Activated CD4-positive, alpha-beta memory T cell treated with anti-CD3 and anti-CD28 coated beads for 36 hours (primary cell): ENCODE data around the gene TPM2. TPM values are rescaled to one million over a fixed set of nuclear protein-coding genes. Genes with fewer than 3 reads are reported as not detected.

Source experiments
- CTCF ChIA-PET: fragments of 350-600 bp; sonication (Branson Sonifier 250); formaldehyde crosslinking; loops from one replicate; lab custom pipeline; 2021; ENCODE audit warnings: antibody characterized with exemption, inconsistent platforms; lab: Charles Lee
- POLR2A ChIA-PET: fragments of 350-600 bp; sonication (Branson Sonifier 250); formaldehyde crosslinking; loops from one replicate; lab custom pipeline; 2021; ENCODE audit warnings: antibody characterized with exemption; lab: Charles Lee
- DNase-seq: peaks from one replicate; pipeline ENCODE4 v3.0.0-alpha.2; 2020
- H3K27ac Mint-ChIP-seq: one replicate; pipeline ENCODE4 v1.8.0; 2021; ENCODE audit warnings: mixed read lengths
- H3K27me3 Mint-ChIP-seq: one replicate; pipeline ENCODE4 v1.8.0; 2021; ENCODE audit warnings: mixed read lengths
- H3K36me3 Mint-ChIP-seq: one replicate; pipeline ENCODE4 v1.8.0; 2021; ENCODE audit warnings: mixed read lengths
- H3K4me1 Mint-ChIP-seq: one replicate; pipeline ENCODE4 v1.8.0; 2021; ENCODE audit warnings: low read depth, mixed read lengths
- H3K4me3 Mint-ChIP-seq: one replicate; pipeline ENCODE4 v1.8.0; 2021; ENCODE audit warnings: mild to moderate bottlenecking, mixed read lengths
- H3K9me3 Mint-ChIP-seq: one replicate; pipeline ENCODE4 v1.8.0; 2021; ENCODE audit warnings: mixed read lengths
- intact Hi-C: fragments of 100-400 bp; cut with micrococcal nuclease; formaldehyde crosslinking; loops from one replicate; pipeline ENCODE4 v1.15.1; 2023
- total RNA-seq, 2 experiments: library from RNA; stranded (reverse); gene quantifications; one replicate each; pipeline ENCODE4 v1.2.3, GENCODE V29; 2021

Gene TPM2
- total RNA-seq, 2 experiments from 2014 or later: 3.9 to 5.3 TPM

DNA sequence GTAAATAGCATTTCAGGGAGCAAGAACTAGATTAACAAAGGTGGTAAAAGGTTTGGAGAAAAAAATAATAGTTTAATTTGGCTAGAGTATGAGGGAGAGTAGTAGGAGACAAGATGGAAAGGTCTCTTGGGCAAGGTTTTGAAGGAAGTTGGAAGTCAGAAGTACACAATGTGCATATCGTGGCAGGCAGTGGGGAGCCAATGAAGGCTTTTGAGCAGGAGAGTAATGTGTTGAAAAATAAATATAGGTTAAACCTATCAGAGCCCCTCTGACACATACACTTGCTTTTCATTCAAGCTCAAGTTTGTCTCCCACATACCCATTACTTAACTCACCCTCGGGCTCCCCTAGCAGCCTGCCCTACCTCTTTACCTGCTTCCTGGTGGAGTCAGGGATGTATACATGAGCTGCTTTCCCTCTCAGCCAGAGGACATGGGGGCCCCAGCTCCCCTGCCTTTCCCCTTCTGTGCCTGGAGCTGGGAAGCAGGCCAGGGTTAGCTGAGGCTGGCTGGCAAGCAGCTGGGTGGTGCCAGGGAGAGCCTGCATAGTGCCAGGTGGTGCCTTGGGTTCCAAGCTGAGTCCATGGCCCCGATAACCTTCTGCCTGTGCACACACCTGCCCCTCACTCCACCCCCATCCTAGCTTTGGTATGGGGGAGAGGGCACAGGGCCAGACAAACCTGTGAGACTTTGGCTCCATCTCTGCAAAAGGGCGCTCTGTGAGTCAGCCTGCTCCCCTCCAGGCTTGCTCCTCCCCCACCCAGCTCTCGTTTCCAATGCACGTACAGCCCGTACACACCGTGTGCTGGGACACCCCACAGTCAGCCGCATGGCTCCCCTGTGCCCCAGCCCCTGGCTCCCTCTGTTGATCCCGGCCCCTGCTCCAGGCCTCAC lies 16.3 kb downstream of the TPM2 start, which contains the start of gene CA9:
Gene CA9 (plus strand): TSS at position 797 of the 893 bp plus-strand sequence. CDS start 32 bp downstream, at position 829.
- POLR2A ChIA-PET: no interaction called here
- Mint-ChIP-seq H3K4me1 (peaks cover 4% of the 10 kb centered on the region), H3K4me3 (no peak within 1 kb of the TSS), H3K9me3 (no peaks in the 10 kb centered on the region), H3K36me3 (no peaks in the 10 kb centered on the region), H3K27me3 (peaks cover 9% of the 10 kb centered on the region), H3K27ac (no peak within 1 kb of the TSS)
- no peak for DNase-seq
- CTCF ChIA-PET: interaction anchor here (0.9 to 1.8 kb wide), 3 partner anchors 15 to 62 kb away, joined by 4 to 5 read pairs (median 5); partner anchors contain the start of genes CCDC107 and RMRP
- intact Hi-C loops: no loop called here

DNA sequence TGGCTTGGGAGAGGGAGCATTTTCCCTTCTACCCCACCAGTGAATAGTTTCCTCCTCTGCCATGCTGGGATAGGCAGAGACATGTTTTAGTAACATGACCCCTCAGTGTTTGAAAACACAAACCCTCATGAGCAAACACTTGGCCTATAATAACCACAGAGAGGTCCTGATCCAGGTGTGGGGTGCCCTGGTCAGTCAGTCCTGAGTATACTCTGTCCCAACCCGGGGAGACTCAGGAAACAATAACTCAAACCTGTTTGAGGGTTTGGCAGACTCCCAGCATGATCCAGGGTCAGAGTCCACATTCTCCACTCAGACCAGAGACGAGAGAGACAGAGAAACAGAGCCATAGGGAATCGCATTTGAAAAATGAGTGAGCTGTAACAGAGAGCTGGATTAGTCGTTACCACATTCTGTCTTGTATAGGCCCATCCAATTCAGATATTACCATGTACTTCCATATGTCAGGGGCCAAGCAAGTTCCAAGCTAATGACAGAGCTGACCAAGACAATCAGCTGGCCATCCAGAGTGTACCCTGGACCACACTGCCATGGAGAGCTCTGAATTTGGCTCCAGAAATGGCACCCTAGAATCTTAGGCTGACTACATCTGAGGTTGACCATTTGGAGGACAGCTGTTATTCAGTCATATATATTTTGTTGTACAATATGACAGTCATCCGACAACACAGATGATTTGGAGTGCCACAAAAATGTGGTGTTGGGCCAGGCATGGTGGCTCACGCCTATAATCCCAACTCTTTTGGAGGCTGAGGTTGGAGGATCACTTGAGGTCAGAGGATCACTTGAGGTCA lies 20.2 kb downstream of the TPM2 start:
- Mint-ChIP-seq H3K27me3 (peaks cover 3% of the 10 kb centered on the region), H3K27ac (no peak overlapping the region), H3K9me3 (no peaks in the 10 kb centered on the region), H3K36me3 (no peaks in the 10 kb centered on the region), H3K4me3 (no peak overlapping the region), H3K4me1 (peaks cover 11% of the 10 kb centered on the region)
- no peak for DNase-seq
- ChIA-PET CTCF (interaction anchor here (0.7 to 3.2 kb wide), 5 partner anchors 11 to 163 kb away, joined by 3 to 14 read pairs (median 4); partner anchors contain the start of genes CCDC107 and RMRP), POLR2A (interaction anchor here (1.1 kb wide), 1 partner anchor 11 kb away, joined by 3 read pairs; the partner anchor contains the start of gene CCDC107)
- intact Hi-C loops: no loop called here

DNA sequence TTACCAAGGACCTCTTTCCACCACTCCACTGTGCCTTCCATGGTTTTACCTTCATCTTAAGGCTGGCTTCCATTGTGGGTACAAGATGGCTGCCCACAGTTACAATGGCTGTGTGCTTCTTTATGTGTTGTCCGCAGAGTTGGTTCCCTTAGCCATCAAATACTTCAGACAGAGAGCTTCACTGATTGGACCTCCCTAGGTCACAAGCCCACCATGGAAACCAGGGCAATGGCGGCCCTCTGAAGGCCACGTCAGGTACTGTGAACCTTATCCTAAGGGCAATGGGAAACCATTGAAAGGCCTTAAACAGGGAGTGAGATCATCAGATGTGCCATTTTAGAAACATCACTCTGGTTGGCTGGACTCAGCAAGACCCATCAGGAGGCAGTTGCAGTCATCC lies 21.8 kb downstream of the TPM2 start:
- Mint-ChIP-seq H3K9me3 (no peaks in the 10 kb centered on the region), H3K27ac (no peak overlapping the region), H3K27me3 (no peaks in the 10 kb centered on the region), H3K36me3 (peaks cover 5% of the 10 kb centered on the region), H3K4me3 (no peak overlapping the region), H3K4me1 (peaks cover 22% of the 10 kb centered on the region)
- CTCF ChIA-PET: interaction anchor here (1.2 to 4.3 kb wide), 2 partner anchors 10 to 28 kb away, joined by 3 to 37 read pairs; partner anchors contain the start of genes CCDC107 and RMRP
- DNase-seq: no peak
- intact Hi-C loops: no loop called here
- POLR2A ChIA-PET: no interaction called here

DNA sequence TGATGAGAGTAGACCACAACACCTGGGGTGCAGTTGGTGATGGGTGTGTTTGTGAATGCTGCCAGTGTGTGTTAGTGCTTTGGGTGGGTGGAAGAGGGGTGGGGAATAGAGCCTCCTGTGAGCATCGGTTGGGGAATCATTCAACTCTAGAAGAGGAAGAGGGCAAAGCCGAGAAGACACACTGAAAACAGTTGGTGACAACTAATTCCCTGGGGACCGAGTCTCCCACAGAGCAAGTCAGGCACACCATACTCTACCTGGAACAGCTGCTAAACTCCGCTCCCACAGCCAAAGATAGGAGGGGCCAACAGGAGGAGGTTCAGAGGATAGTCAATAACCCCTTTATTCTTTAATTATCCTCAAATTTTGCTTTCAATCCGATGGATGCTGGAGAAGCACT lies 23.2 kb downstream of the TPM2 start:
- no peaks in the 10 kb centered on the region for H3K27me3 Mint-ChIP-seq
- intact Hi-C loops: no loop called here
- POLR2A ChIA-PET: no interaction called here
- peaks cover 36% of the 10 kb centered on the region for H3K4me1 Mint-ChIP-seq
- no peak overlapping the region for H3K27ac Mint-ChIP-seq
- H3K36me3 Mint-ChIP-seq: peaks cover 18% of the 10 kb centered on the region
- CTCF ChIA-PET: interaction anchor here (1.1 to 4.3 kb wide), 4 partner anchors 9 to 148 kb away, joined by 3 to 37 read pairs (median 7); partner anchors contain the start of genes CCDC107, HINT2, RMRP and TESK1
- no peak overlapping the region for H3K4me3 Mint-ChIP-seq
- no peaks in the 10 kb centered on the region for H3K9me3 Mint-ChIP-seq
- DNase-seq: no peak

DNA sequence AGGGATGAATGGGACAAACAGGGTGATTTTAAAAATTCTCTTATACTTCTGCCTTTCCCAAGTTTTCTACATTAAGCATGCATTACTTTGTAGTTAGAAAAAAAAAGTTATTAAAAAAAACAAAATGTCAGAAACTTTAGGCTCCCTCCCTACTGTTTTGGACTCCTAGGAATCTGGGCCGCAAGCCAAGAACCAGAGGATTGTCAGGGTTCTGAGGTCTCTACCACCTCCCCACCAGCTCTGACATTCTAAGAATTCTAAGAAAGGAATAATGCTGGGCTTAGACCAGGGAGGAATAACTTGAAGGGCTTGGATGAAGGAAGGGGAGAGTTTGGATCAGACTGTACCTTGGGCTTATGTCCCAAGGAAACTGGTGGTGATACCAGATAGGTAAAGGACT lies 23.7 kb downstream of the TPM2 start:
- Mint-ChIP-seq H3K9me3 (no peaks in the 10 kb centered on the region), H3K4me3 (peak overlapping the region; percentile 50), H3K36me3 (peaks cover 19% of the 10 kb centered on the region), H3K27ac (no peak overlapping the region), H3K27me3 (no peaks in the 10 kb centered on the region), H3K4me1 (peaks cover 40% of the 10 kb centered on the region)
- intact Hi-C loops: no loop called here
- DNase-seq: no peak
- ChIA-PET POLR2A (interaction anchor here (1.5 to 2.0 kb wide), 2 partner anchors 10 to 16 kb away, joined by 4 to 9 read pairs; partner anchors contain the start of gene SIT1), CTCF (interaction anchor here (1.1 to 12.1 kb wide), 8 partner anchors 9 to 148 kb away, joined by 3 to 101 read pairs (median 12); partner anchors contain the start of genes CREB3, HINT2, TESK1 and TLN1)

DNA sequence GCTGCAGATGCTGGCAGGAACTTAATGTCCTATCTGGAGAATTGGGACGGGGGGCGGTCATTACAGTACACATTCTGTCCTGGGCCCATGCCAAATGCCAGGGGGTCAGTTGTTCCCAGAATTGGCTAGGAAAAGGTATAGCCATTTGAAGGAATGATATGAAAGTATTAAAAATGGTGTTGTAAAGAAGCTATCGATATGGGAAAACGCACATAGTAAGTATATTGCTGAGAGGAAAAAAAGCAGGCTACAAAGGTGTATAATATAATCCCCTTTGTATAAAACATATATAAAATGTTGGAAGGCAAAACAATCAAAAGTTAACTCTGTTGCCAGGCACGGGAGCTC lies 24.3 kb downstream of the TPM2 start:
- H3K9me3 Mint-ChIP-seq: no peaks in the 10 kb centered on the region
- CTCF ChIA-PET: interaction anchor here (0.9 to 12.1 kb wide), 9 partner anchors 10 to 149 kb away, joined by 3 to 101 read pairs (median 11); partner anchors contain the start of genes CREB3, HINT2, TESK1 and TLN1
- POLR2A ChIA-PET: interaction anchor here (1.3 to 2.0 kb wide), 4 partner anchors 10 to 66 kb away, joined by 4 to 9 read pairs (median 4); partner anchors contain the start of gene SIT1
- intact Hi-C loops: loop anchor here (2.0 kb wide), 2 partner anchors 19 to 23 kb away; partner anchors contain the start of gene TPM2
- no peaks in the 10 kb centered on the region for H3K27me3 Mint-ChIP-seq
- peak overlapping the region; percentile 84 for H3K4me3 Mint-ChIP-seq
- DNase-seq: no peak
- peaks cover 25% of the 10 kb centered on the region for H3K36me3 Mint-ChIP-seq
- H3K27ac Mint-ChIP-seq: peak overlapping the region; percentile 73
- H3K4me1 Mint-ChIP-seq: peaks cover 46% of the 10 kb centered on the region

DNA sequence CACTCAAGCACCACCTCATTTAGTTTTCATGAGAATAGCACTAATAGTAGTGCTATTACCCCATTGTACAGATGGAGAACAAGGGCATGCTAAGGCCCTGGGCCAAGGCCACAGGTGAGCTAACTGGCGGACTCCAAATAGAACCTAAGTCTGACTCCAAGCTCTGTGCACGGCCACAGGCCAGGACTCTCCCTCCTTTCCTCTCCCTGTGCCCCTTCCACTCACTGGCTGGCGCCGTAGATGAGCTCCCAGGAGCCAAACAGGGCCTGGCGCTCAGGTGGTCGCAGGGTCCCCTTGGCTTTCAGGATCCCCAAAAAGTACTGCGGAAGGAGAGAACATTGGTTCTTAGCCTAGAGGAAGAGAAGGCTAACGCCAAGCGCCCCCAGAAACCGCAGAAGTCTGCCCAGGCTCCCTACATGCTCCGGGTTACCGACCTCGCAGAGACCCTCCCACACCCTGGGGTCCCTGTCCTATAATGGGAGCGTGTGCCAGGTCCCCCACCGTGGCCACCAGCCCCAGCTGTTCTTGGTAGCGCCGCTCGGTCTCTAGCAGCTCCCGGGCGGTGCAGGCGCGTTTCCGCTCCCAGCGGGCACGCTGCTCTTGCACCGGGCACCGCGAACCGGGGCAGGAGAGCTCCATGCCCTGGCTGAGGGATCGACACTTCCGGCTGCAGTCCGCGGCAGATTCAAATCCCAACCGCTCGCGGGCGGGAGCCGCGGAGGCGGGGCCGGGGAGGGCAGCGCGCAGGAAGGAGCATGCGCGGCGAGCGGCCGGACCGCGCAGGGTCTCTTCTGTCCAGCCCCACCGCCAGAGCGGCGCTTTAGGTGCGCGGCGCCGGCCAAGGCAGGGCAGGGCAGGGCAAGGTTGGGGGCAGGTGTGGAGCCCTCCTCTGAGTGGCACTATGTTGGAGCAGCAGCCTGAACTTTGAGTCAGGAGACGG lies 24.9 kb downstream of the TPM2 start, which contains the start of gene ARHGEF39:
Gene ARHGEF39 (minus strand): TSS at position 665 of the 940 bp plus-strand sequence. CDS start 26 bp downstream, at position 639.
- POLR2A ChIA-PET: interaction anchor here (0.8 to 2.0 kb wide), 6 partner anchors 11 to 68 kb away, joined by 3 to 9 read pairs (median 4); partner anchors contain the start of genes CREB3, SIT1 and TLN1
- Mint-ChIP-seq H3K4me3 (peak within 1 kb of the TSS; percentile 84), H3K27ac (peak within 1 kb of the TSS; percentile 73), H3K9me3 (no peaks in the 10 kb centered on the region), H3K4me1 (peaks cover 53% of the 10 kb centered on the region), H3K36me3 (peaks cover 31% of the 10 kb centered on the region), H3K27me3 (no peaks in the 10 kb centered on the region)
- intact Hi-C loops: loop anchor here (2.0 kb wide), 2 partner anchors 18 to 24 kb away; partner anchors contain the start of gene TPM2
- DNase-seq: peak; percentile 89
- CTCF ChIA-PET: interaction anchor here (0.9 to 12.1 kb wide), 12 partner anchors 11 to 548 kb away, joined by 3 to 101 read pairs (median 8); partner anchors contain the start of genes CREB3, TESK1 and TLN1

DNA sequence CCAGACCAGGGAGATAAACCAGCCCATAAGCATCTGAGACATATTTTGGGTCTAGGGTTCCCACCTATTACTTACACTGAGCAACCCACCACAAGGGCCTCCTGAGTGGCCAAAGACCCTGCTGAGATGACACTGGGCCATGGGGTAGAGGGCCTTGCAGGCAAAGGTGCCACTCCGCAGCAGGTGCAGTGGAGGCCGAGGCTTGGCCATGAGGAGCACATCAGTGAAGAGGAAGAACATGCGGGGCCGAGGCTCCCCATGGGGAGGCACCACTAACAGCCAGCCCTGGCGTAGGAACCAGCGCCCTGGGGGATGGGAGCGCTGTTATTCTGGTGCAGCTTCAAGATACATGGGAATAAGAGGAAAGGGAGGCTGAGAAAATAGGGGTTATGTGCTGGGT lies 27.3 kb downstream of the TPM2 start:
- intact Hi-C loops: no loop called here
- no peak for DNase-seq
- H3K36me3 Mint-ChIP-seq: peaks cover 41% of the 10 kb centered on the region
- POLR2A ChIA-PET: interaction anchor here (1.2 kb wide), 1 partner anchor 59 kb away, joined by 4 read pairs; no protein-coding TSS in a partner anchor
- peaks cover 2% of the 10 kb centered on the region for H3K9me3 Mint-ChIP-seq
- no peak overlapping the region for H3K4me3 Mint-ChIP-seq
- H3K27ac Mint-ChIP-seq: peak overlapping the region; percentile 70
- peaks cover 2% of the 10 kb centered on the region for H3K27me3 Mint-ChIP-seq
- peaks cover 68% of the 10 kb centered on the region for H3K4me1 Mint-ChIP-seq
- CTCF ChIA-PET: interaction anchor here (1.2 to 12.1 kb wide), 4 partner anchors 14 to 94 kb away, joined by 3 to 101 read pairs (median 14); partner anchors contain the start of genes CREB3 and TLN1

DNA sequence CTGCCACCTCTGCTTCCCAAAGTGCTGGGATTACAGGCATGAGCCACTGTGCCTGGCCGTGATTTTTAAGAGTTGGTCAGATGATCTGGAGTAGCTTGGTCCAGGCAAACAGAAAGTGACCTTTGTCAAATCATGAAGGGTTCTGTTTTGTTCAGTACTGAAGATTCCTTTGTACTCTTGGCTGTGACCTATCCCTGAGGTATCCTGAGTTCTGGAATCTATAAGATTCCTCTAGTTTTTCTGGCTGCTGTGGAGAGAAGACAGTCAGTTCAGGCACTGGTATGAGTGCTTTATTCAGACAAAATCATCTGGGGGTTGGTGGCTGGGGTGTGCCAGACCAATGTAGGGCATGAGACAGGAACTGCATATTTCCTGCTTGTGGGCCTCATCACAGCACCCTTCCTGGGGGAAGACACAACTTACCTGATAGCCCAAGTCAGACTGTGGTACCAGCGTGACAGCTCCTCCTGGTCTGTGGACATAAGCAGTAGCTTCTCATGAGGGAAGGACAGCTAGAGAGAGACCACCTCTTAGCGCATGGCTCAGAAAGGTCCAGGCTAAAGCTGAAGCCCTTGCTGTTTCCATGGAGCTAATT lies 27.9 kb downstream of the TPM2 start:
- Mint-ChIP-seq H3K9me3 (peaks cover 2% of the 10 kb centered on the region), H3K36me3 (peaks cover 41% of the 10 kb centered on the region), H3K4me1 (peaks cover 74% of the 10 kb centered on the region), H3K27ac (peak overlapping the region; percentile 70), H3K4me3 (peak overlapping the region; percentile 6), H3K27me3 (peaks cover 2% of the 10 kb centered on the region)
- ChIA-PET POLR2A (interaction anchor here (1.2 to 1.7 kb wide), 3 partner anchors 12 to 58 kb away, joined by 4 to 6 read pairs (median 4); no protein-coding TSS in a partner anchor), CTCF (interaction anchor here (1.2 to 12.1 kb wide), 8 partner anchors 14 to 164 kb away, joined by 3 to 101 read pairs (median 12); partner anchors contain the start of genes CREB3 and TLN1)
- intact Hi-C loops: no loop called here
- DNase-seq: peak; percentile 33
